Loucy (cell line): Measurements from ENCODE around the gene CRYL1.

Experiments
- EZH2phosphoT487 ChIP-seq: fragments of 200-600 bp; IDR thresholded peaks from 2 replicates; pipeline ENCODE4 v1.6.1; 2018; ENCODE audit warnings: antibody characterized with exemption, mild to moderate bottlenecking, moderate library complexity, borderline replicate concordance
- TF ChIP-seq, protein P1 (sequence below): fragments of 200-600 bp; sonication (generic); conservative IDR thresholded peaks from 2 replicates; pipeline ENCODE4 v1.5.1; 2014; ENCODE audit warnings: mild to moderate bottlenecking, antibody characterized with exemption, low read length

DNA sequence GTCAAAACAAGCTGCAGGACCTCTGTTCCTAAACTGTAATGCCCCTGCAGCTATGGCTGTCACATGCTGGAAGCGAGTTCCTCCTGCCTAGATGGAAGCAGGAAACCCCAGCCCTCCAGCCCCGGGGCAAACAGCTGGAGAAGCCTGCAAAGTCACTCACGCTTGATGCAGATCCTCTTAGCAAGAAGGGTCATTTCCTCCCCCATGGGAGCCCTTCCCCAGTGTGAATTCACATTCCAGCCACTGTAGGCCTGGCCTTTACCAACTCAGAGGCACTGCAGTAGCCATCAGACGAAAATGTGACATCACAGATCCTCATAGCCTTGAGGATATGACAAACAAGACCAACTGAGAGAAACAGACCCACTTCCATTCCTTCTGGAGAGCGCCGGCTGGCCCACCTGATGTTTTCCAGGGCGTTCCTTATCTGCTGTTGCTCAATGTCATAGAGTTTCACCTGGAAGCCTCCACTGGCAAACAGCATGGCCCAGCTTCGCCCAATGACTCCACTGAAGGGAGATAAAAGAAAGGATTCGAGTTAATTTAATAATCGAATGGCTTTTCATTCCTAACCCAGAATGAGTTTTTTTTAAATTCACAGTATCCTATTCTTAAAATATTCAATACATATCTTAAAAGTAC lies 13.5 kb downstream of the CRYL1 start:
- TF ChIP-seq, protein P1, sequence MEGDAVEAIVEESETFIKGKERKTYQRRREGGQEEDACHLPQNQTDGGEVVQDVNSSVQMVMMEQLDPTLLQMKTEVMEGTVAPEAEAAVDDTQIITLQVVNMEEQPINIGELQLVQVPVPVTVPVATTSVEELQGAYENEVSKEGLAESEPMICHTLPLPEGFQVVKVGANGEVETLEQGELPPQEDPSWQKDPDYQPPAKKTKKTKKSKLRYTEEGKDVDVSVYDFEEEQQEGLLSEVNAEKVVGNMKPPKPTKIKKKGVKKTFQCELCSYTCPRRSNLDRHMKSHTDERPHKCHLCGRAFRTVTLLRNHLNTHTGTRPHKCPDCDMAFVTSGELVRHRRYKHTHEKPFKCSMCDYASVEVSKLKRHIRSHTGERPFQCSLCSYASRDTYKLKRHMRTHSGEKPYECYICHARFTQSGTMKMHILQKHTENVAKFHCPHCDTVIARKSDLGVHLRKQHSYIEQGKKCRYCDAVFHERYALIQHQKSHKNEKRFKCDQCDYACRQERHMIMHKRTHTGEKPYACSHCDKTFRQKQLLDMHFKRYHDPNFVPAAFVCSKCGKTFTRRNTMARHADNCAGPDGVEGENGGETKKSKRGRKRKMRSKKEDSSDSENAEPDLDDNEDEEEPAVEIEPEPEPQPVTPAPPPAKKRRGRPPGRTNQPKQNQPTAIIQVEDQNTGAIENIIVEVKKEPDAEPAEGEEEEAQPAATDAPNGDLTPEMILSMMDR: no peak
- TF ChIP-seq EZH2phosphoT487: no peak
